Parathyroid adenoma (tissue), 2 donors: ENCODE results near the gene ELMOD3.

Experiments used
- H2AFZ ChIP-seq: fragments of 300-600 bp; sonication (generic); one replicate; pipeline ENCODE4 v1.7.0; 2017; ENCODE audit warnings: antibody characterized with exemption, mild to moderate bottlenecking
- H3K27ac ChIP-seq: fragments of 300-600 bp; sonication (generic); one replicate; pipeline ENCODE4 v1.7.0; 2017
- H3K27me3 ChIP-seq: fragments of 300-600 bp; sonication (generic); one replicate; pipeline ENCODE4 v1.7.0; 2017; ENCODE audit warnings: low read length; ENCODE audit not compliant: control insufficient read depth, insufficient read depth
- H3K36me3 ChIP-seq: fragments of 300-600 bp; sonication (generic); one replicate; pipeline ENCODE4 v1.7.0; 2017; ENCODE audit warnings: low read length; ENCODE audit not compliant: control insufficient read depth, insufficient read depth
- H3K4me1 ChIP-seq: fragments of 300-600 bp; sonication (generic); one replicate; pipeline ENCODE4 v1.7.0; 2017; ENCODE audit warnings: control low read depth
- H3K4me2 ChIP-seq: fragments of 300-600 bp; sonication (generic); one replicate; pipeline ENCODE4 v1.7.0; 2017; ENCODE audit warnings: low read length
- H3K4me3 ChIP-seq: fragments of 300-600 bp; sonication (generic); one replicate; pipeline ENCODE4 v1.7.0; 2017; ENCODE audit warnings: low read depth, low read length
- H3K79me2 ChIP-seq: fragments of 300-600 bp; sonication (generic); one replicate; pipeline ENCODE4 v1.7.0; 2017; ENCODE audit warnings: control low read depth
- H3K9ac ChIP-seq: fragments of 300-600 bp; sonication (generic); one replicate; pipeline ENCODE4 v1.7.0; 2017; ENCODE audit warnings: mild to moderate bottlenecking
- H3K9me3 ChIP-seq: fragments of 300-600 bp; sonication (generic); one replicate; pipeline ENCODE4 v1.7.0; 2017; ENCODE audit warnings: low read length; ENCODE audit not compliant: control insufficient read depth
- CTCF ChIP-seq: fragments of 300-600 bp; sonication (generic); IDR thresholded peaks from one replicate; pipeline ENCODE4 v1.7.0; 2017; ENCODE audit warnings: antibody characterized with exemption, mild to moderate bottlenecking
- donor health status: primary hyperparathyroidism.

Gene ELMOD3

DNA sequence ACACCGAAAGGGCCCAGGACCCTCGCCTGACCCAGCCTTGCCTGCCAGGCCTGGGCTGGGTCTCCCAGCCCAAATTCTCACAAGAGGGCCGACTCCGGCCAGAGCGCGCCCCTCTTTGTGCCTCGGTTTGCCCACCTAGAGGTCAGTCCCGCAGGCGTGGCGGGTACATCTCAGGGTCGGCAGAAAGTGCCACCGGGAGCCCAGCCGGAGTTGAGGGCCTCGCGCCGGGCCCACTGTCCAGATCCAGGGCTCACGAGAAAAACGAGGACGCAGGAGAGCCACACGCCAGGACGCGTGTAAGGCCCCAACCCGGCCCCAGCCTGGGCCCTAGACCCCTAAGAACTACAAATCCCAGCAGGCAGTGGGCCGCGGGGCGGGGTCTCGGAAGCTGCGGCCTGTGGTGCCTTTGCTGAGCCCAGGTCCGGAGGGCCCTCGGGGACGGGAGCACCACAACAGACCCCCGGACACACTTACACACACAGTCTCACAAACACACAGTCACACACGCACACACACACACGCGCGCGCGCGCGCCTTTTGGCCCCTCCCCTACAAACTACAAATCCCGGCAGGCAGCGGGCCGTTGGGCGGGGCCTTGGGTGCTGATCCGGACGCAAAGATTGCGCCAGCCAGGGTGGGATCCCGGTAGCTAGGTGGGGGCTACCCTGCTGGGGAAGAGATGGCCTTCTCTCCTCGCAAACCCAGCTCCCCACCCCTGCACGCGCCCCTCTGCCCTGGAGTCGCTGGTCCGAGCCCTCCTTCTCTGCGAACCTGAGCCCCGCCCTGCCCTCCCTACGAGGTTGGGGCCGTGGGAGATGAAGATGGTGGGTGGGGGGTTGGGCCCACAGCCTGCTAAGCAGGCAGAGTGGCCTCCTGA is 63.8 kb downstream of the ELMOD3 start, which contains the start of gene SH2D6:
Gene SH2D6, plus strand, starts transcription at position 583 of the 877 bp plus-strand sequence. CDS start 10,752 bp downstream, outside the sequence.
- Histone ChIP-seq H3K9me3 (no peaks in the 10 kb centered on the region), H3K9ac (peak within 1 kb of the TSS; percentile 77), H3K27ac (peak within 1 kb of the TSS; percentile 92), H3K4me1 (peaks cover 42% of the 10 kb centered on the region), H2AFZ (peak within 1 kb of the TSS; percentile 94), H3K79me2 (peaks cover 4% of the 10 kb centered on the region), H3K4me2 (peak within 1 kb of the TSS; percentile 91), H3K36me3 (no peaks in the 10 kb centered on the region), H3K27me3 (no peaks in the 10 kb centered on the region), H3K4me3 (peak within 1 kb of the TSS; percentile 82)
- no peak for TF ChIP-seq CTCF

- H3K4me1 ChIP-seq: peaks cover 40% of the 10 kb centered on the region
- TF ChIP-seq CTCF: no peak
- no peaks in the 10 kb centered on the region for H3K27me3 ChIP-seq
- H3K4me3 ChIP-seq: peak overlapping the region; percentile 82
- no peaks in the 10 kb centered on the region for H3K9me3 ChIP-seq
- no peaks in the 10 kb centered on the region for H3K36me3 ChIP-seq
- H3K9ac ChIP-seq: peak overlapping the region; percentile 77
- peak overlapping the region; percentile 91 for H3K4me2 ChIP-seq
- H2AFZ ChIP-seq: peak overlapping the region; percentile 94
- H3K27ac ChIP-seq: peak overlapping the region; percentile 92
- H3K79me2 ChIP-seq: peaks cover 3% of the 10 kb centered on the region
Measured at GRCh38 chr2:85419009-85419675, 64.6 kb downstream of the ELMOD3 start.

DNA sequence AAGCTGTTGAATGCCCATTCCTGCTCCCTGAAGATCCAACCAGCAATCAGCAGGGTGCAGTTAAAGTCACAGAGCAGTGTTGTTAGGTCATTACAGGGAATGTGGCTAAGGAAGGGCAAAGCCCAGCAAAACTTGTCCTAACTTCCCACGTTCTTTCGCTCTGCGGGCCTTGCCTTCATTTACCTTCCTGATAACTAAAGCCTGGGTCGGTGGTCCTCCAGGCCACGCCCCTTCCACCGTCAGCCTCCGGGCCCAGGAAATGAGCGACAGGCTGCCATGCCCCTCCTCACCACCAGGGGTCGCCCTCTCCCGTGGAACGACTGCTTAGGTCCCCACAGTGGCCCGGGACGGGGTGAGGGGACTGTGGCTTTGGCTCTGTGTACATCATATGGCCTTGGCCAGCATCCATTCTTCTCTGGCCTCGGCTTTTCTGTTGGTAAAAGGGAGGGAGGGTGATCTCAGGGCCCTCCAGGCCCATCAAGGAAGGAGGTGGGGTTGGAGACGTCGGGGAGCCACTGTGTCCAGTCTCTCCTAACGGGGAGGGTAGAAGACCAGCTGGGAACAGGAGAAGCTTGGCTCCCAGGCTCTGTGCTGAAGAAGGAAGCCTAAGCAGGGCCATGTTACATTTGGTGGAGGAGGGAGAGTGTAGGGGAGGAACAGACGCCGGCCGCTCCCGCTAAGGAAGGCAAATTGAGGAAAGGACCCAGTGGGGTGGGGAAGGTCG is 66.1 kb downstream of the ELMOD3 start:
- H3K4me1 ChIP-seq: peaks cover 28% of the 10 kb centered on the region
- peak; percentile 100 for TF ChIP-seq CTCF

DNA sequence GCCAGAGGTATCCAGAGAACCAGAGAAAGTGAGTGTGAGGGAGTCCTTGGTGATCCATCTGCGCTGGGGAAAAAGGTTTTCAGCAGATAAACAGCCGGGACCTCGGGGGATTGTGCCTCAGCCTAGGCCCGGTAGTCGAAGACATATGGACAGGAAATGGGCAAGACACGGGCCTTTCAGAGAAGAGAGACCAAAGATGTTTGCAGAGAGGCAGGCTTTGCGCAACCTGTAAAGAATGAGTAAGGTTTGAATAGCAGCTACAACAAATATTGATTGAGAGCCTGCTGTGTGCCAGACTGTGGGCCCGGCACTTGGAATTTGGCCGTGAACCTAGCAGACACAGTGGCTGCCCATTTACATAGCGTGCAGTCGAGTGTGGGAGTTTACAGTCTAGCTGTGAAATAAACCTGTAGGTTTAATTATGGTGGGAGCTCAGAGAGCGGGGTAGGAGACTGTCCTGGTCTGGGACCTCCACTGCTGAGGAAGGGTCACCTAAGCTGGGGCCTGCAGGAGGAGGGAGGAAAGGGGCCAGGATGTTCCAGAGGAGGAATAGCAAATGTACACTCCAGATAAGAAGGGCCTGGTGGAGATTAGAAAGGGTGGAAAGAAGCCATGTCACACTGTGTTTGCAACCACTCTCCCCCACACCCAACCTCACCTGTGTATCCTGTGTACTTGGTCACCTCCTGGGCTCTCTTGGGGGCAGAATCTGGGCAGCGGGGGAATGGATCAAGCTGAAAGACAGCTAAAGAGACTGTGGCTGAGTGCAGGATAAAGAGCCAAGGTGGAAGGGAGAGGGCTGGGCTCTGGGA is 66.9 kb downstream of the ELMOD3 start:
- Histone ChIP-seq H3K9ac (no peak overlapping the region), H3K27ac (no peak overlapping the region), H3K4me2 (no peak overlapping the region), H3K36me3 (no peaks in the 10 kb centered on the region), H3K9me3 (no peaks in the 10 kb centered on the region), H3K27me3 (no peaks in the 10 kb centered on the region), H3K79me2 (peaks cover 3% of the 10 kb centered on the region), H2AFZ (peak overlapping the region; percentile 48), H3K4me3 (no peak overlapping the region), H3K4me1 (peaks cover 25% of the 10 kb centered on the region)
- TF ChIP-seq CTCF: no peak

More for the DNA sequence above, 66.1 kb downstream of the ELMOD3 start:
- no peaks in the 10 kb centered on the region for H3K27me3 ChIP-seq
- H3K4me2 ChIP-seq: peak overlapping the region; percentile 16
- H3K4me3 ChIP-seq: no peak overlapping the region
- H3K36me3 ChIP-seq: no peaks in the 10 kb centered on the region
- peaks cover 3% of the 10 kb centered on the region for H3K79me2 ChIP-seq
- no peaks in the 10 kb centered on the region for H3K9me3 ChIP-seq
- H3K27ac ChIP-seq: peak overlapping the region; percentile 92
- H2AFZ ChIP-seq: peak overlapping the region; percentile 48
- no peak overlapping the region for H3K9ac ChIP-seq
